Measurements from ENCODE around the gene GP5. TPM values are rescaled to one million over a fixed set of nuclear protein-coding genes. Genes with fewer than 3 reads are reported as not detected.

Gene GP5
- total RNA-seq, 1 donor from 2014 or later, result not detected

GRCh38 chr3:194364652-194365434, 34.2 kb downstream of the GP5 start:
- Mint-ChIP-seq H3K27ac (ENCODE audit: unreplicated experiment) (peak overlapping the region; percentile 45), H3K4me3 (ENCODE audit: unreplicated experiment) (no peak overlapping the region), H3K27me3 (ENCODE audit: low read depth) (peaks cover 21% of the 10 kb centered on the region), H3K9me3 (ENCODE audit: low read depth) (no peaks in the 10 kb centered on the region), H3K4me1 (ENCODE audit: low read depth) (peaks cover 35% of the 10 kb centered on the region), H3K36me3 (ENCODE audit: low read depth) (no peaks in the 10 kb centered on the region)
- no peak for DNase-seq (ENCODE audit: low spot score)
- TF ChIP-seq CTCF (IDR thresholded peaks at IDR 0.05), result no peak

- Mint-ChIP-seq H3K36me3 (ENCODE audit: low read depth) (no peaks in the 10 kb centered on the region), H3K27me3 (ENCODE audit: low read depth) (peaks cover 22% of the 10 kb centered on the region), H3K4me3 (ENCODE audit: unreplicated experiment) (no peak overlapping the region), H3K27ac (ENCODE audit: unreplicated experiment) (peak overlapping the region; percentile 45), H3K4me1 (ENCODE audit: low read depth) (peaks cover 30% of the 10 kb centered on the region), H3K9me3 (ENCODE audit: low read depth) (no peaks in the 10 kb centered on the region)
- TF ChIP-seq CTCF (IDR thresholded peaks at IDR 0.05), result no peak
- DNase-seq (ENCODE audit: low spot score), result no peak
Measured at GRCh38 chr3:194364314-194364651, 34.8 kb downstream of the GP5 start.

GRCh38 chr3:194360568-194360967, 38.5 kb downstream of the GP5 start:
- Mint-ChIP-seq H3K27me3 (ENCODE audit: low read depth) (peaks cover 28% of the 10 kb centered on the region), H3K27ac (ENCODE audit: unreplicated experiment) (no peak overlapping the region), H3K9me3 (ENCODE audit: low read depth) (no peaks in the 10 kb centered on the region)

GRCh38 chr3:194357681-194358080, 41.4 kb downstream of the GP5 start:
- Mint-ChIP-seq H3K27me3 (ENCODE audit: low read depth) (peaks cover 28% of the 10 kb centered on the region), H3K27ac (ENCODE audit: unreplicated experiment) (no peak overlapping the region), H3K9me3 (ENCODE audit: low read depth) (no peaks in the 10 kb centered on the region), H3K36me3 (ENCODE audit: low read depth) (no peaks in the 10 kb centered on the region), H3K4me3 (ENCODE audit: unreplicated experiment) (no peak overlapping the region), H3K4me1 (ENCODE audit: low read depth) (no peaks in the 10 kb centered on the region)
- DNase-seq (ENCODE audit: low spot score), result no peak
- TF ChIP-seq CTCF (IDR thresholded peaks at IDR 0.05), result no peak

More at GRCh38 chr3:194360568-194360967, 38.5 kb downstream of the GP5 start:
- TF ChIP-seq CTCF (IDR thresholded peaks at IDR 0.05), result no peak
- no peak for DNase-seq (ENCODE audit: low spot score)
- H3K4me3 Mint-ChIP-seq (ENCODE audit: unreplicated experiment), result no peak overlapping the region
- H3K36me3 Mint-ChIP-seq (ENCODE audit: low read depth), result no peaks in the 10 kb centered on the region
- peaks cover 16% of the 10 kb centered on the region for H3K4me1 Mint-ChIP-seq (ENCODE audit: low read depth)

- Mint-ChIP-seq H3K4me1 (ENCODE audit: low read depth) (no peaks in the 10 kb centered on the region), H3K27me3 (ENCODE audit: low read depth) (peaks cover 24% of the 10 kb centered on the region), H3K27ac (ENCODE audit: unreplicated experiment) (no peak overlapping the region), H3K9me3 (ENCODE audit: low read depth) (no peaks in the 10 kb centered on the region), H3K36me3 (ENCODE audit: low read depth) (no peaks in the 10 kb centered on the region), H3K4me3 (ENCODE audit: unreplicated experiment) (no peak overlapping the region)
- TF ChIP-seq CTCF (IDR thresholded peaks at IDR 0.05), result no peak
- DNase-seq (ENCODE audit: low spot score), result no peak
Measured at GRCh38 chr3:194355379-194355778, 43.7 kb downstream of the GP5 start.
